ENCODE measurements around the gene KCNJ15.

The KCNJ15 gene

DNA sequence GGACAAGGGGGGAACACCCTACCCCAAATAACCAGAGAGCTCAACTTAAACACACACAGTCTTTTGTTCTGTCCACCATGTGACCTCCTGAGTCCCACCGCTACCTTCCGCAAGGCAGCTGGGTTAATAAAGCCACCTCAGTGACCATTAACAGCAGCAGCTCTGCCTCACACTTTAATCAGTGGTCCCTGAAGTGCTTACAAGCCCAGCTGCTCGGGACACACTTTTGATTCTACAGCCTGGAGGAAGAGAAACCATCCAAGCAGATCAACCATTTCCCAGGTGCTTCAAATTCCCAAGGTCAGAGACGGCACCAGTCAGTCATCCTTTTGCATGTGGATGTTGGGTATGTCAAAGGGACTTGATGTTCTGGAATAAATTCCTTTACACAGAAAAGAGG is 70.1 kb downstream of the KCNJ15 start:
- no peak for DNase-seq (ENCODE audit: low read depth)

DNA sequence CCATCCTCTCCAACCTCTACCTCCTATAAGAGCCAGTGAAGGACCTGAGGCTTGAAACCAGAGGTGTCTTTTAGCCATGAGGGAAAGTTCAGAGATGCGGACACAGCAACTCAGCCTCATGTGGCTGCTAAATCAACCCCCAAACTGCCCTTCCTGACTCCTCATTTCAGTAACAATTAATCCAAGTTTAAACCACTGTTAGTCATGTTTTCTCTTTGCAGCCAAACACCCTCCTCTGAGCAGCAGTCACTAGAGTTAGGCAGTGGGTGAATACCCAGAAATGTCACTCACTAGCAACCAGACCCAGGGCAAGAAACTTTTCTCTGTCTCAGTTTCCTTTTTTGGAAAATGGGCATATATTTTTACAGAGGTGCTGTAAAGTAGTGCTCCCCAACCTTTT is 71.2 kb downstream of the KCNJ15 start:
- no peak for DNase-seq (ENCODE audit: low read depth)

DNA sequence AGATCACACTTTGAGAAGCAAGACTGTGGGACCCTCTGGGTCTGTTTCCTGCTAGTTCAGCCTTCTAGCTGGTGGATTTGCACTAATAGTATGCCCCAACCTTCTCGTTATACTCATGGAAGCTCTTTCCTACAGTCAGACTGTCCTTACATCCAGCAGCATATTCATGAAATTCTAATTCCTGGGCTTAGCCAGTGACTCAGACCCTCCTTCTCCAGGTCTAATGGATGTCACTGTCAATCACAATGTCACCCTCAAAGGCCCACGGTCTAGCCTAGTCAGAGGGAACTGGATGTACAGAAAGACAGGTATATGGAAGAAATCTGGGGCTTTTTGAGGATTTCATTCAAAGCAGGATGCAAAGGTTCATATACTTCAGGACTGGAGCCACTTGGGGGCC is 72.4 kb downstream of the KCNJ15 start:
- DNase-seq (ENCODE audit: low read depth), result no peak

DNA sequence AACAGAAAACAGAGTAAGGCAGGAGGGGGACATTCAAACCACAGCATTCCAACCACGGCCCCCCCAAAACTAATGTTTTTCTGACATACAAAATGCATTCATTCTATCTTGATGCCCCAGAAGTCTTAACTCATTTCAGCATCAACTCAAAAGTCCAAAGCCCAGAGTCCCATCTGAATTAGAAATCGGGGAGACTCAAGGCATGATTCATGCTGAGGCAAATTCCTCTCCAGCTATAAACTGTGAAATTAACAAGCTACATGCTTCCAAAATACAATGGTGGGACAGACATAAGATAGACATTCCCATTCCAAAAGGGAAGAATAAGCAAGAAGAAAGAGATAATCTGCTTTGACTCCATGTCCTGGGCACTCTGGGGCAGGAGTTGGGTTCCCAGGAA is 73.9 kb downstream of the KCNJ15 start:
- no peak for DNase-seq (ENCODE audit: low read depth)

DNA sequence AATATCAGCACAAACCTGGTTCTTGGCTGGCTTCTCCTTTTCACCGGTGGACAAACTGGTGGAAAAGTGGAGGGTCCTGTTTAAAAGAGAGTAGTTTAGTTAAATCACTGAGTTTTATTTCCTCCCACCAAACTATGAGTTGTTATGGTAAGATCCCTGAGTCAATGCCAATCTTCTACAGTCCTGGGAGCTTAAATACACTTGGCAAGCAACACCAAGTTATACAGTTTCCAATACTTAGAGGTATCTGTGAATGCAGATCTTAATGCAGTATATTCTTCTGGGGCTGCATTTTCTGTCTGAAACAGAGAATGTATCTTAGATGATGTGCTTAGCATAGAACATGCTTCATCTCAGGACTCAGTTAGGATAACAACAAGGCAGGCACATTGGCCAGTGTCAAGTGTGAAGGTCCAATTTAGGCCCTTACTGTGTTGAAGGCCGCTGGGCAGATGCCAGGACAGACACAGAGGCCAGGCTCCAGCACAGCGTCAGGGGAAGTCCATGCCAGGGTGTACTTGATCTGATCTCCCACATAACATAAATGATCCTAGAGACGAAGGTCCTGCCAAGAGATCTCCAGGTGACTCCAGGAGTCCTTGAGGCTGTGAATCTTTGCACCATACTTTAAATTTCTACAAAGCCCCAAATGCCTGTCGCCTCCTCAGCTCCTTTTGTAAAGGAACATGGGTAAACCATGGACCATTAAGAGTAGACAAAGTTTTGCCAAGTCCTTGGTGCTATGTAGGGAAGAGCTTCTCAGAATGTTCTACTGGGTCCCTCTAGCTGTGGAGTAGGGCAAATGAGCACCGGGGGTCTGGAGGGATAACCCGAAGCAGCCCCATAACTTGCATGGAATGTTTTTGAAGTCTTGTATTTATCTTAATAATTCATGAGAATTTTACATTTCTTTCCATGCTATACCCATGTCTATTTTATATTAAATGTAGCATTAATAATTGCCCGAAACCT is 76.8 kb downstream of the KCNJ15 start:
- no peak for DNase-seq (ENCODE audit: low read depth)

DNA sequence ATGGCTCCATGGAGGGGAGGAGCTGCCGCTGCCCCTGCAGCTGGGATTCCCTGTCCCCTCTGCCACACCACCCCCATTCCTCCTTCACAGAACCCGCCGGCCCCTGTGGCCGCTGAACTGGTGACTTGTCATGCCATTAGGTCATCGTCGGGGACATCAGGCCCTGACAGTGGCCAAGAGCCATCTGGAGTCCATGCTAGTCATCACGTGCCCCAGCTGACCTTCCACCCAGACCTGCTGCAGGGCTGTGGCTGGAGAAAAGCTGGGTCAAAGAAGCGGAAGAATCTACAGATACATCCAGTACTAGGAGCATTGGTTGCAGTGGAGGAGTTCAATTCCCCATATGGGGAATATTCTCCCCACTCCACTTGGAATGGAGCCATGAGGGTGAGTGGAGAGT is 78.1 kb downstream of the KCNJ15 start:
- DNase-seq (ENCODE audit: low read depth), result no peak

DNA sequence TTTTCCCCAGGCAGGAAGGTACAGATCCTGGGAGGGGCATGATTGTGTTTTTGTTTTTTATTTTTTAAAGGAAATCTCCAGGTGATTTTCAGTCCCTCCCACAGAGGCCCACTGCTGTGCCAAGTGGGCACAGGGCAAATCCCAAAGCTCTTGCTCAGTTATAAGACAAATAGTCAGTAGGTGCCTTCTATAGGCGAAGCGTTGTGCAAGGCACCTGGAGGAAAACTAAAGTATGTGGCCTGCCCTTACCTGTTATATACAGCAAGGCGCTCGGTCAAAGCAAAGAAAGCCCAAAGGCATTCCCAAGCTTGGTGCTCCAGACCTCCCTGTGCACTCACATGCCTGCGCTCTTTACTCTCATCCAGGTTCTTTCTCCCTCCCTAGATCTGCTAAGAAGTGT is 81.0 kb downstream of the KCNJ15 start:
- DNase-seq (ENCODE audit: low read depth), result no peak

DNA sequence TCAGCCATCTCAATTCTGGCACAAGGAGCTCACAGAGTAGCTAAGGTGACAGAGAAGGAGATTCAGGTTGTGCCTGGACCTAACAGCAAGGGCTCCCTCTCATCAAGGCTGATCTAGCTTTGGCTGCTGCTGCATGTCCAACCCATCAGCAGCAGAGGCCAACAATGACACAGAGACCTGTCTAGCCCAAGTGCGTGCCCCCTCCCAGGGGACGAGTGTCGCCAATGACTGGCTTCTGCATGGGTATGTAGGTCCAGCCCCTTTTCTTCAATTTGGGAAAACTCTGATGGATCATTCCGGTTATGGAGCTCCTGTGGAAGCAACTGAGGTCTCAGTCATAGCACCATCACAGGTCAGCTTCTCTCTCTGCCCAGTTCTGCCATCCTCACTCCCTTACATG is 83.3 kb downstream of the KCNJ15 start:
- no peak for DNase-seq (ENCODE audit: low read depth)

- DNase-seq (ENCODE audit: low read depth), result no peak
These were observed 84.8 kb downstream of the KCNJ15 start for GRCh38 chr21:38341546-38342012.

DNA sequence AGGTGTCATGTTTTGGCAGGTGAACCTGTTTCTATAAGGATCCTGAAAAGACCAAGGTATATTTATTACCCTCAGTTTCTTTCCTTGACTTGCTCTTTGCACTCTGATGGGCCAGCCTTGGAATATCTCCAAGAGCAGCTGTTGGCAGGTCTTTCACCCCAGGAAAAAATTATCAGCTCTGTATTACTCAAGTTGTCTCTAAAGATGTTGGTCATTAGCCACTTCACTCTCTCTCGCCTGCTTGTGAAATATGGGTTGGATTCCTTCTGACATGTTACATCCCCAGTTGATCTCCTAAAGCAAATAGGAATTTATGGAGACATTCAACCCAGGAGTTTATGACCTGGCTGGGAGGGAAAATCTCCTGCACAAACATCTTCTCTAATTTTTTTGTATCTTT is 85.9 kb downstream of the KCNJ15 start:
- DNase-seq (ENCODE audit: low read depth), result no peak

DNA sequence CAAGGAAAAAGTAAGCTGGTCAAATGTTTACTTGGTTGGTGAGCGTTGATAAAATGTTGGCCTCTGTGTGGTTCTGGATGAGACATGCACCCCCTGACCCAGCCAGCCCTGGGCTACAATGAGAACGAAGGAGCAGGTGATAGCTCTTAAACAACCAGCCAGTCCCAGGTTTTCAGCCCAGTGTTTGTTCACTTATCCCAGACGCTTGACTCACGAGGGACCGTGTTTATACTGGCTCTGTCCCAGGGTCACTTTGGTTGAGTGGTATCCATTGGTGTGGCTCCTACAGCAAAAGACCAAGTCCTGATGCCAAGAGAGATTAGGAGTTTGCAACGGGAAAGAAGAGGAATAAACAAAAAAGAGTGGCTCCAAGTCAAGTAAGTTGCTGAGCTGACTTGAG is 86.9 kb downstream of the KCNJ15 start:
- DNase-seq (ENCODE audit: low read depth), result no peak

GRCh38 chr21:38346286-38346685 is 89.5 kb downstream of the KCNJ15 start:
- DNase-seq (ENCODE audit: low read depth), result no peak

- no peak for DNase-seq (ENCODE audit: low read depth)
These were observed 92.4 kb downstream of the KCNJ15 start for GRCh38 chr21:38349111-38349746.

DNA sequence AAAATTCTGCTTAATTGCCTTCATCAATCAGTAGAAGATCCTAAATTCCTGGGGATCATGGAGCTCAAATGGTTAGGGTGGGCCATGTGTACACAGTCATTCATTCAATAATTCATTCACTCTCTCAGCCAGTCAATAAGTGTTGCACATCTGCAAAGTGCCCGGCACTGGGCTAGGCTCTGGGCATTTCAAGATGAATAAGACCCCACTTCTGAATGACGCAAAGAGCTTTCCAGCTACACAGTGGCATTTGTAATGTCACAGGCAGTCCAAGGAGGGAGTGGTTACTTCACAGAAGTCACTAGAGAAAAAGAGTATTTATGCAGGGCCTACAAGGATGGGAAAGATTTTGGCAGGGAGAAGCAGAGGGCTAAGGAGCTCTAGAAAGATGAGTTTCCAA is 93.2 kb downstream of the KCNJ15 start:
- no peak for DNase-seq (ENCODE audit: low read depth)

GRCh38 chr21:38350684-38351083 is 93.9 kb downstream of the KCNJ15 start:
- DNase-seq (ENCODE audit: low read depth), result no peak

DNA sequence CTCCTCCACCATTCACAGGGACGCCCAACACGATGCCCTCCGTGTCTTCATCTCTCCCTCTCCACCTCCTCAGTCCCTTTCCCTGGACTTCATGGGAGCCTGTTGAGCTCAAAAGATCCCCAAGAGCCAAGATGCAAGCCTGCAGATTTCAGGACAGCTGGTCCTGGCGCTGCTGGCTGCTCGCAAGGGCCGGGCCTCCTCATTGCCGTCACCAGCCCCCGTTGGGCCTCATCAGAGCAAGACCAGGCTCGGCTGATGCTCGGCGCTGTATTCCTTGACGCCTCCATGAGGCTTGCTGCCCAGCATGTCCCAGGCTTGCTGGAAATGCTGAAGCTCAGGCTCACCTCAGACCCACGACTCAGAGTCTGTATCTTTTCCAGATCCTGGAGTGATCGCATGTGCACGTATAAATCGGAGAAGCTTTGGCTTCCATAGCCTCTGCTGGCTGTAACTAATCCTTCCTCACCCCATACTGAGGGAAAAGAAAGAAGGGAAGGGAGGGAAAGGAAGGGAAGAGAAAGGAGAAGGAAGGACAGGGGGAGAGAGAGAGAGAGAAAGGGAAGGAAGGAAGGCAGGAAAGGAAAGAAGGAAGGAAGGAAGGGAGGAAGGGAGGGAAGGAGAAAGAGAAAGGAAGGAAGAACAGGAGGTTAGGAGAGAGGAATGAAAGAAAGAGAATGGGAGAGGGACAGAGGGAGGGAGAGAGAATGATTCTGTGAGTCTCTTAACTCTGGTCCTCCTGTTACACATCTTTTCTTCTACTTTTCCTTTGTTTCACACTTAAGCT is 94.6 kb downstream of the KCNJ15 start:
- DNase-seq (ENCODE audit: low read depth), result no peak

- no peak for DNase-seq (ENCODE audit: low read depth)
These were observed 95.2 kb downstream of the KCNJ15 start for GRCh38 chr21:38351961-38352521.

- DNase-seq (ENCODE audit: low read depth), result peak; percentile 48
These were observed 95.9 kb downstream of the KCNJ15 start for GRCh38 chr21:38352536-38353219.

GRCh38 chr21:38354231-38354630 is 97.4 kb downstream of the KCNJ15 start:
- DNase-seq (ENCODE audit: low read depth), result no peak

DNA sequence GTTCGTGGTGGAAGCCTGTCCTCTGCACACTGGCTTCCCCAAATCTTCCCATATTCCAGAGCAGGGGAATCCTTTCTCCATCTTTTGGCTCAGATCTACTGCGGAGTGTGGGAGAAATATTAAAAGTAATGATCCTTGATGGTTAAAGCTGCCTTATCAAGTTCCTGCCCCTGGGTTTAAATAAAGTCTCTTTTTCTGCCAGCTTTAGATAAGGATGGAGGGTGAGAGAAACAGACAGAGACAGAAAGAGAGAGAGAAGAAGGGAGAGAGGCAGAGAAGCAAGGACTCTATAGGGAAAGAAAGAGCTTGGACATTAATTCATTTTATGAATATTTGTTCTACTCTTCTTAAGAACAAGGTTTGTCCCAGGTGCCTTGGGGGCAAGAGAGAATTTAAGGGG is 98.0 kb downstream of the KCNJ15 start:
- DNase-seq (ENCODE audit: low read depth), result no peak

DNA sequence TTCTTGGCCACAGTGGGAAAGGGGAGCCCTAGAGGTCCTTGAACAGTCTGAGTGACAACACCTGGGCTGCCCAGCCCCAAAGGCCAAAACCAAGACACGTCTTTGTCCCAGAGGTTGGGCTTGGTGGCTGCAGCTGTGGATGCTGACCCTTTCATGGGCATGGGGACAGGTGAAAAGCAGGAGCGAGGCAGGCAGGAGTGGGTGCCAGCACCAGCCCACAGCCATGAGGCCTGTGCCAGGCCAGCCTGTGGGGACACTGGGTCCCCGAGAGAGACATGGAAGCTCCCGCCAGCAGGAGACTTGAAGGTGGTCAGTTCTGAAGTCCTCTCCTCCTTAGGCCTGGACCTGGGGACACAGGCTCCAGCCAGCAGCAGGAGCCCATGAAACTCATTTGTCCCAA is 98.6 kb downstream of the KCNJ15 start:
- no peak for DNase-seq (ENCODE audit: low read depth)
